Activated CD4-positive, alpha-beta T cell treated with anti-CD3 and anti-CD28 coated beads, Interleukin-2, Interleukin-6, amounts not matched to agents 100 ng/mL and 50 ng/mL, durations not matched to agents 16 hours and 8 hours (primary cell): Measurements from ENCODE around the gene SERPINB2.

ENCODE experiments used
- DNase-seq: peaks from one replicate; pipeline ENCODE4 v3.0.0-alpha.2; 2020

SERPINB2 gene, protein sequence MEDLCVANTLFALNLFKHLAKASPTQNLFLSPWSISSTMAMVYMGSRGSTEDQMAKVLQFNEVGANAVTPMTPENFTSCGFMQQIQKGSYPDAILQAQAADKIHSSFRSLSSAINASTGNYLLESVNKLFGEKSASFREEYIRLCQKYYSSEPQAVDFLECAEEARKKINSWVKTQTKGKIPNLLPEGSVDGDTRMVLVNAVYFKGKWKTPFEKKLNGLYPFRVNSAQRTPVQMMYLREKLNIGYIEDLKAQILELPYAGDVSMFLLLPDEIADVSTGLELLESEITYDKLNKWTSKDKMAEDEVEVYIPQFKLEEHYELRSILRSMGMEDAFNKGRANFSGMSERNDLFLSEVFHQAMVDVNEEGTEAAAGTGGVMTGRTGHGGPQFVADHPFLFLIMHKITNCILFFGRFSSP

DNA sequence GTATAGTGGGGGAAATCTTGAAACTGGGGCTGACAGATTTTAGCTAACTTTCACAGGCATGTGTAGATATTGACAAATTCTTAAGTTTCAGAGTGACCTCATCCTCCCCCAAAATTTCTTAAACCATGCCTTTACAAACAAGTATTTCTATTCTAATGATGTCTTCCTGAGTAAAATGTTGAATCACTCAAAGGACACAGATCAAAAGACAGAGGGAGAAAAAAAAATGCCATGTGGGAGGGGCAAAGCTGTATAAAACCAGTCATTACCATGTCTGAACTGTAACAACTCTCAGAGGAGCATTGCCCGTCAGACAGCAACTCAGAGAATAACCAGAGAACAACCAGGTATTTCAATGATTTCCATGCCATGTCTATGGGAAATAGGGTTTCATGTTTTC is at the start of gene SERPINB2:
Gene SERPINB2 (plus strand): TSS at position 282 of the 400 bp plus-strand sequence. CDS start 3,740 bp downstream, outside the sequence.
- peak; percentile 5 for DNase-seq

DNA sequence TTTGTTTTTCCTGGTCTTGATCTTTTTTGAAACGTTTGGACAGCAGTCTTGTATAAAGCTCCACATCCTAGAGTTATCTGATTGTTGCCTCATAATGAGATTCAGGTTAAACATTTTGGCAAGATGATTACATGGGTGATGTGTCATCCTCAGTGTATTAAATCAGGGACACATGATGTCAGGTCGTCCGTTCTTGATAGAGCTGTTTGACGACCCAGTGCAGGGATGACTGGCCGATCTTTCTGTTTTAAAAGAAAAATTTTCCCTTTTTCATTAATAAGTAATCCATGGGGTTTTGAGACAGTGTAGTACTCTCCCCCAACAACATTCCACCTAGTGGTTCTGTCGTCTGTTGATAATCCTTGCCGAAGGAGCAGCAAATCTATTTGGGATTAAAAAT is 44.5 kb upstream of the SERPINB2 start:
- no peak for DNase-seq

DNA sequence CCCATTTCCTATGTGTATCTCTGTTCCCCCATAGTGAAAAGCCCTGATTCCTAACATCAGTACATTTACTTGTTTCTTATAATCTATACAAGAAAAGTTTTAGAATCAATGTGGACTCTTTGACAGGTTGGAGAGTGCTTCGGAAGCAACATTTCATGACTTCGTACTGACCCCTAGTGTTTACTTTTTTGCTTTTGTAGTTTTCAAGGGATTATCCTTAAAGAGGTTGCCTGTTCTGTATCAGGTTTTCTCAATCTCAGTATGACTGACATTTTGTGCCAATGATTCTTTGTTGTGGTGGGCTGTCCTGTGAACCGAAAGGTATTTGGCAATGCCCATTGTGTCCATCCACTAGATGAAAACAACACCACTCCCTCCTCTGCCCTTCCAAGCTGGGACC is 43.3 kb upstream of the SERPINB2 start:
- DNase-seq: peak; percentile 33

DNA sequence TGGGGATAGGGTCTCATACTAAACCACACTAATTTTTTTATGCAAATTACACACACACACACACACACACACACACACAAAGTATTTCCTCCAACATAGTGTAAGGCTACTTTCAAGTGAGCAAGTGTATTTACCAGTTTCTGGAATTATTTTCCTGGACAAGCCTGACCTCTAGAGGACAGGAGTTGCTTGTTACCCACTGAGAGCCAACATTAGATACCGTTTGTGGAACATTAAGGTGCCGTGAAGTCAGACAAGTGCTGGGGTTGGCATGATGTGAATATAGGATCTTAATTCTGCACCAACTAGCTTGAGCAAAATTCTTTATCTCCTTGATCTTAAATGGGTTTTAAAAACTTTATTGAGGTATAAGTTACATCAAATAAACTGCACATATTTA is 39.3 kb upstream of the SERPINB2 start:
- peak; percentile 47 for DNase-seq

DNA sequence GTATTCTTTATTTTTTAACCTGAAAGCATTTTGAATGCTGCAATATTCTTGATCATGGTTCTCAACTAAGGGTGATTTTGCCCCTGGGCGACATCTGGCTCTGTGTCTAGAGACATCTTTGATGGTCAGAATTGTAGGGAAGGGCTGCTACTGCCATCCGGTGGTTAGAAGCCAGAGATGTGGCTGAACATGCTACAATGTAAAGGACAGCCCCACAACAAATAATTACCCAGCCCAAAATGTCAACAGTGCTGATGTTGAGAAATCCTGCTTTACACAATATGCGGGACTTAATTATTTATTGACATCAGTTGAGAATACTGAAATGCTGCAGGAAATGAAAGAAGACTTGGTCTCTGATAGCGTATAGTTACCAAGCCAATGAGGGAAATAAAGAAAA is 37.5 kb upstream of the SERPINB2 start:
- peak; percentile 33 for DNase-seq

DNA sequence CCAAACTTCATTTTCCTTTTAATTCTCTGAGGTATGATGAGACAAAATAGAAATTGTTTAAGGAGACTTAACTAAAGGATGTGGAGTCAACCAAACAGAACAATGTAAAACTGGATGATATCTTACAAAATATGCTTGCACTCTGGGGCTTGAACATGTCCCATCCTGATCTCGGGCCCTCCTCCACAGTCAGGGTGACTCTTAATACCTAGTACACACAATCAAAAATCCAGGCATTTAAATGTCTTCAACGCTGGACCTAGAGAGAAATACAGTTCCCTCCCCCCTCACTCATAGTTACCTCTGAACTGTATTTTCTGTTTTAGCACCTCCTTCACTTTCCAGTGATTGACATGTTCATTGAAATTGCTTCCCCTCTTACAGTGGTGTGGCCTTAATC is 36.9 kb upstream of the SERPINB2 start:
- no peak for DNase-seq

DNA sequence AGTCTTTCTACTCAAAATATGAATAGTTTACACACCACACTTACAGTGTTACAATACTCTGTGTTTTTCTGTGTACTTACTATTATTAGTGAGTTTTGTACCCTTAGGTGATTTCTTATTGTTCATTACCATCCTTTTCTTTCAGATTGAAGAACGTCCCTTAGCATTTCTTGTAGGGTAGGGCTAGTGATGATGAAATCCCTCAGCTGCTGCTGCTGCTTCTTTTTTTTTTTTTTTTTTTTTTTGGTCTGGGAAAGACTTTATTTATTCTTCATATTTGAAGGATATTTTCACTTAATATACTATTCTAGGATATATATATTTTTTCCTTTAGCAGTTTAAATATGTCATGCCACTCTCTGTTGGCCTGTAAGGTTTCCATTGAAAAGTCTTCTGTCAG is 29.0 kb upstream of the SERPINB2 start:
- DNase-seq: no peak

DNA sequence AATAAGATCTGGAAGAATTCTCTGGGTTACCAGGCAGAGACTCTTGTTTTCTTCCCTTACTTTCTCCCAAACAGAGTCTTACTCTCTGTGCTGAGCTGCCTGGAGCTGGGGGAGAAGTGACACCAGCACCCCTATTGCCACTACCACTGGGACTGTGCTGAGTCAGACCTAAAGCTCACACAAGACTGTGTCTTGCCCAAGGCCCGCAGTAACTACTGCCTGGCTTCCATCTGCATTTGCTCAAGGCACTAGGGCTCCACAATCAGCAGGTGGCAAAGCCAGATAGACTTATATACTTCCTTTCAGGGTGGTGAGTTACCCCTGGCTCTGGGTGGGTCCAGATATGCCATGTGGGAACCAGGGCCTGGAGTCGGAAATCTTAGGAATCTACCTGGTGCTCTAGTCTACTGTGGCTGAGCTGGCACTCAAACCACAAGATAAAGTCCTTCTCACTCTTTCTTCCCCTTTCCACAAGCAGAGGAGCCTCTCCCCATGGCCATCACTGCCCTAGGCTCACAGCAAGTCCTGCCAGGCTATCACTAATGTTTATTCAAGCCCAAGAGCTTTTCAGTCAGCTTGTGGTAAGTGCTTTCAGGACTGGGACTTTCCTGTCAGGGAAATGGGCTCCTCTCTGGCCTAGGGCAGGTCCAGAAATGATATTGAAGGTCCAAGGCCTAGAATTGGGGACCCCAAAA is 27.6 kb upstream of the SERPINB2 start:
- no peak for DNase-seq

DNA sequence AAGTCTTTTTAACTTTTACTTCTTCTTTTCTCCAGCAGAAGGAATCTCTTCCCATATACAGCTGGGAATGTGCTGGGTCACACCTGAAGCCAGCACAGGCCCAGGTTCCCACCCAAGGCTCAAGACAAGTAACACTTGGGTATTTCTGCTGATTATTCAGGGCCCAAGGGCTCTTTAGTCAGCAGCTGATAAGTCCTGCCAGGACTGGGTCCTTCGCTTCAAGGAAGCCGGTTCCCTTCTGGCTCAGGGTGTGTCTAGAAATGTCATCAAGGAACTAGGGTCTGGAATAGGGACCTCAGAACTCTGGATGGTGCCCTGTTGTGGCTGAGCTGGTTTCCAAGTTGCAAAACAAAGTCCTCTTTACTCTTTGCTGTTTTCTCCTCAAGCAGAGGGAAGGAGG is 27.0 kb upstream of the SERPINB2 start:
- DNase-seq: no peak

DNA sequence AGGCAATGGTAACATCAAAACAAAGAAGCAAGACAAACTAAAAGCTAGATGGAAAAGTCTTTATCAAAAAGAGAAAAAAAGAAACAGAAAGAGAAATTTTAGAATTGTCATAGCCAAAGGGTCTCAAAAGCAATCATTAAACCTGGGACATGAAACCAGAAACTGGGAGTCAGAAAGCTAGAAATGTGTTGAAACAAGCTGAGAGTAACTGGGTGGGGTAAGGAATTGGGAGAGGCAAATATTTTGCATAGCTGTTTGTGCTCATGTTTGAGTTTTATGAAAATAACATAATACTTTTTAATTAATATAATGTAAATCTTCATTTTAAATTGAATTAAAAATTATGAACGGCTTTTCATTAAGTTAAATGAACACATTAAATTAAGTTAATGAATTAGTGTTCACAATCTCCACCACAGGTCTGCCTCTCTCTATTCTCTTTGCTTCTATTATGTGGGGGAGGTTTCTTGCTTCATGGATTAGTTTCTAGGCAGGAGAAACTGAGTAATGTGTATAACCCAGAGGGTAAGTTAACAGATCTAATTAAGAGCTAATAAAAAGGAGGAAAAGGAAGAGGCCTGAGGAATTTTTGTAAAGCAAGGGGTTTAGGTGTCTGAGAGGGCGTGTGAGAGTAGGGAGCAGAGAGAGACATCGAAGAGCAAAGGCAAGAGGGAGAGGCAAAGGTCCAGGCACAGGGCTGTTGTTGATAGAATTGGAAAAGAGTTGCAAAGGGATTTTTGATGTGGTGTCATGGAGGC is 20.0 kb upstream of the SERPINB2 start:
- DNase-seq: no peak

DNA sequence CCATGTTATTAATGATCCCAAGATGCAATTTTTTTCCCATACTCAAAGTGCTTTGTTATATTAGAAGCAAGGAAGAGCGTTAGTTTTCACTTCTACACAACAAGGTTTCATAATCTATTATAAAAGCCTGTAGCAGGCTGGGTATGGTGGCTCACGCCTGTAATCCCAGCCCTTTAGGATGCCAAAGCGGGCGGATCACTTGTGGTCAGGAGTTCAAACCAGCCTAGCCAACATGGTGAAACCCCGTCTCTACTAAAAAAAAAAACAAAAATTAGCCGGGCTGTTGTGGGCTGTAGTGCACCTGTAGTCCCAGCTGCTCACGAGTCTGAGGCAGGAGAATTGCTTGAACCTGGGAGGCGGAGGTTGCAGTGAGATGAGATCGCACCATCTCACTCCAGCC is 19.0 kb upstream of the SERPINB2 start:
- no peak for DNase-seq

DNA sequence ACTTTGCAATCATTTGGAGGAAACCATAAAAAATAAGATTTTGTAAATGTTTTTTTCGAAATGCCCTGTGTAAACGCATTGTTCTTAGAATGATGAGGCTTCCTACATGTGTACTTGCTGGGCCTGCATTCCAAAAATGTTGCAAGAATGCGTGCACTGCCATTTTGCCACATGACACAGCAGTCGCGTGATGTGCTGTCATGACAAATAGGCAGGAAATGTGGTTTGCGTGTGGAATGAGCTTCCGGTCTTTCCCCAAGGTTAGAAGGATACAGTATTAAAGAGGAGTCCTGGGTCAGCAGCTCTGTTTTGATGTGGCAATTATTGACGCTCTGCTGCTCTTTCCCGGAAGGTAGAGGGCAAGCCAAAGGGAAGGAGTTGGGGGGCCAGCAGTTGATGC is 18.1 kb upstream of the SERPINB2 start:
- no peak for DNase-seq

DNA sequence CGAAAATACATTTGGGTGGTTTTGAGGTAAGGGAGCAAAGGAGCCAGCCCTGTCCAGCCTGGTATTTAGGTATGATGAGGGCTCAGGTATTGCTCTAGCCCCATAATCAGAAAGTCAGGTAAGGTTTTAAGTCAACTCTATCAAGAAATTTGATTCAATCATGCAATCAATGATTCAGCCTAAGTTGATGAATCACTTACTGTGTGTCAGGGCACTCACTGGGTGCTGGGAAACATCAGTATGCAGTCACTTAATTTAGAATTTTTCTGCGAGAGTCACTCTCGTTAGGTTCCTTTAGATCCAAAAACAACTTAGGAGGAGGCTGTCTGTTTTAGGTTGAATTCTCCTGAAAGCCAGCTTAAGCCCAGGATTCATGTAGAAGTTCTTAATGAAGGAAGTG is 17.7 kb upstream of the SERPINB2 start:
- DNase-seq: no peak

DNA sequence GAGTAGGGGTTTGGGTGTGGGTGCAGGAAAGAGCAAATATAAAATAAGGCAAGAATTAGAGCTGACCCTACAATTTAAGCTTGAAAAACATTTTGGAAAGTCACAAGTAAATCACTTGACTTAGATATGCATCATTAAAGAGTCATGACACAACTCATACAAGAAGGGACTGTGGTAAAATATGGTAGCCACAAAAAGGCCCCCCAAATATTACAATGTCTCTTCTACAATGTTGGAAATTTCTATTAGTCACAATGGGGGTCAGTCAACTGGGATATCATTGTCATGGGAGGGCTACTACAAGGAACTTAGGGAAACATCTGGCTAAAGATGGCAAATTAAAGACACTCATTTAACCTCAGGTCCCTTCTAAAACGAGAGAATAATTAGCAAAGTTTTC is 15.7 kb upstream of the SERPINB2 start:
- no peak for DNase-seq

DNA sequence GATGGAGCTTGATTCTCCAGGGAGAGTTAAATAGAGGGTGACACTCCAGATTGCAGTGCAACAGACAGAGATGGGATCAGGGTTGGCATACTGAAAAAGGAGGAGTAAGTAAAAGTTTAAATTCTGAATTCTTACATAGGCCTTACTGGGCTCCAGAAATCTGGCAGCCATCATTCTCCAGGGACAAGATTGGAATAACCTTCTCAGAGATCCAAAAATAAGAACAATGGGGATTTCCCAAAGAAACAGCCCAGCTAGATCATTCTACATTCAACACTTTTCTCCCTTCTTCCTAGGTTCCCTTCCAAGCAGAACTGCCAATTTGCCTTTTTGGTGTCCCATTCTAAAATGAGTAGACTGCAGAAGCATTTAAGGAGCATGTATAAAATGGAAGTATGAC is 14.9 kb upstream of the SERPINB2 start:
- no peak for DNase-seq

DNA sequence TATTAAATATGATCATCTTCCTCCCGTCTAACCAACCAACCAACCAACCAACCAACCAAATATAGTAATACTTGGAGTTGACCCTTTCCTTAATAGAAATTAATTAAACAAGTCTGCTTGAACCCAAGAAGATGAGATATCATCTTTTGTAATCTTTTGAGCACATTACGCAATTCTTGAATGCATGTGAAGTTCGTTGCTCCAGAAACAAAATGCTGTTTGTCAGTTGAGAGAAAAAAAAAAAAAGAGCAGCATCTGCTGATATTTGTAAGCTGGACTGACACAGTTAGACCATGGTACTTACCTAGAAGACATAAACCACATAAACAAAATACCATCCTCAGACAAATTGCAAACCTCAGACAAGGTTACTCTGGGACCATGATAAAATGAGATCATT is 9.2 kb upstream of the SERPINB2 start:
- no peak for DNase-seq

DNA sequence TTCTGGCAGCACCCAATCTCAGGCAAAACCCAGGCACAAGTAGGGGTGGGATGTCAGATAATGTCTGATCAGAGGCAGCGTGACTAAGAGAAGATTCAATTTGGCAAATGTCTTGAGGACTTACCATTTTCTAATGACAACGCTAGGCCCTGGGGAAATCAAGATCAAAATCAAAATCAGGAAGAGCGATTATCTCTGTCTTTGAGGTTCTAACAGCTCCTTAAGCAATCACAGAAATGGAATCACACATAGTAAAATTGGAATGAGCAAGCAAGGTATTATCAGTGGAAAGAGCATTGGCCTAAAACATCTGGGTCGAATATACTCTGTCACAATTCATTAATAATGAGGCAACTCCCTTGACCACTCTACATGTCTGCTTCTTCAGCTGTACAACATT is 8.6 kb upstream of the SERPINB2 start:
- DNase-seq: no peak

DNA sequence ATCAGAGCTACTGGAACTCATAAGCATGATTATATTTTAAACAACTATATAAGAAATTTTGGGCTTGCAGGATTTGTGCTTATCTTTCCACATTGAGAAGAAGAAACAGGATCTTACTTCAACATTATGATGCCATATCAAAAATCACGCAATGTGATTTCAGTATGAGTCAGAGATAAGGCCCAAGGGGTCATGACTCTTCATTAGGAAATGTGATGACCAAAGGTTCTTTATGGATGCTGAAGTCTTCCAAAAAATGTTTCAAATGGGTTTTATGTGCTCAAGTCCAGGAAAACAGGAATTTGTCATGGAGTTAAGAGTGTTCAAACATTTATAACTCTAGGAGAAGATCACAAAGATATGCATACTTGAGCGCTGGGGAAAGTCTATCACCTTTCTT is 7.8 kb upstream of the SERPINB2 start:
- DNase-seq: no peak

DNA sequence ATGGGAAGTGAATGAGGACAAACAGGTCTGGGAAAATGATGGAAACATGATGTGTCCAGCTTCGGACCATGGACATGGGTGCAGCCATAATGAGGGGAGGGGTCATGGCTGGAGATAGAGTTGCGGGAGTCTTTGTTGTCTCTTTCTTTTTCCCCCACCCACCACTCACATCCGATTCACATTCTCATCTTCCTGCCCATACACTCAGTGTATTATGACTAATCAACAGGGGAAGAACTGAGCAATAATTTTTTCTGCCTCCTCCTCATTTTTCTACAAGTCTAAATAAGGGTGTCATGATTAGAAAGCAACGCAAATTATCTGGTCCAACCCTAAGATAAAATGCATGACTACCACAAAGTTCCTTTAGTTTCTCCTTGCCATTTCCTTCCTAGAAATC is 5.7 kb upstream of the SERPINB2 start:
- peak; percentile 27 for DNase-seq

DNA sequence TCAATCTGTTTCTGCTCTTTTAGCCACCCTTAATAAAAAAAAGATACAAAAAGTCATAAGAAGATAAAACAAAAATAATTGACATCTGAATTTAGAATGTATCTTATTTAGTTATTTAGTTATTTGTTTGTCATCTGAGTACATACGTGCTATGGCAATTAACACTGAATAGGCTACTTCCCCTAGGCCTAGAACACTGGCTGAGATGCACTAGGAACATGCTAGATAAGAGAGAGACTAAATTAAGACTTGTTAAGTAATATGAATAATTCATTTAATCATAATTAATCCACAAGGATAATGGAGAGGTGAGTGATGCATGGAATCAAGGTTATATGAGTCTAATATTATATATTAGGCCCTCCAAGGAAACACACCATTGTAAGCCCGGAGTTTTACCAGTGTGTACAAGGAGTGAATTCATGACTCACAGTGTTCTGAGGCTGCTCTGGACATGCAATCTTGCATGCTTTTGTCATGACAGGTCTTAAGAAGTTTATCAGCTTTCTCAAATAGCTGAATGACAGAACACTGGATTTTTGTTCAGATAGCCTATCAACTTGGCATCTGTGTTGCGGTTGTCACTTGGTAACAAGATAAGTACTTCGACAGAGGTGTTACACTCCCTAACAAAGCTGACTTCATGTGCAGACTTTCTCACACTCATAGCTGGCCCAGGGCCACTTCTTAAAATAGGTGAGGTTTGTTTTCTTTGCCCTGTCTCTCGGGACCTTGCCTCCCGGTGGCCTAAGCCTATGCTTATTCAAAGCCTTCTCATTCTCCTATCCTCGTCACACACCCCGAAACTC is 5.0 kb upstream of the SERPINB2 start:
- DNase-seq: peak; percentile 39

DNA sequence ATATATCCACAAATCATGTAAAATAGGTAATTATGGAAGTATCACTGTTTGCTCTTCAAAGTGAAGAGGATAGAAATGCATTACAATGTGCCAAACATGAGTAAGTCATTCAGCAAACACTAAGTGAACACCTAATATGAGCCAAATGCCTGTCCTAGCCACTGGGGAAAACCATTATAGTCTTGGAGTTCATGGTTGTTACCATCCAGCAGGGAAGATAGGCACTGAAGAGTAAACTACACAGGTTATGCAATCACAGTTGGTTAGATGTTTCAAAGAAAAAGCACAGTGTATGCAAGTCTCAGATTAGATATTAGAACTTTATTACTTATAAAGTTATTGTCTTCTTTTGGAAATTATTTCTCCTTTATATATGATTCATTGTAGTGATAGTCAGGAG is 3.9 kb upstream of the SERPINB2 start:
- no peak for DNase-seq

DNA sequence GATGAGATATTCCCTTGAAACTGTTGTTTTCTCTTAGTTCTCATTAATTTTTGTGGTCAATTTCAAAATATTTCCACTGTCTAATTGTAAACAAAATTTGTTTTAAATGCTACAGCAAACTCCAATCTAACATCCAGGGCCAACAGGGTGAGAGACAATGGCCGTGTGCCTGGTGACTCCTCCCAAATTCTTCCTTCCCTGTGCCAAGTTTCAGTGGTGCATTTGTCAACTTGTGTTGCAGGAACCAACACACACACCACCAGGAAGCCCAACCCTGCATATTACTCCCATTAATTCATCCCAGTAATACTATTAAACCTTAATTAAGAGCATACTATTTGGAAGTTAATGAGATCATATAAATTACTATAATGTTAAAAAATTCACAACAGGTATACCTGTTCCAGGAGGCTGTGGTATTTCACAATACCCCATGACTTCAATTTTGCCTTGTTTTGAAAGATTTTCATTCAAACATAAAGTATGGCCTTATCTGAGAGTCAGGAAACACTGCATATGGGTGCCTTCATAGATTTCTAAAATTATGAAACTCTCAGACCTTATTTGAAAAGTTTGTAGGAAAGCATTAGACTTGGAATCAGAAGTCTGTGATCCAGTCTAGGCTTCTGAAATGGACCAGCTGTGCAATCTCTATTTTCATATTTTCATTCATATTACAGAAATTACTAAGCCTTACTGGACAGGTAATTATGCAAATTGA is 1.1 kb downstream of the SERPINB2 start:
- no peak for DNase-seq
